ENCODE results near the gene PSMC1. TPM values are rescaled to one million over a fixed set of nuclear protein-coding genes. Genes with fewer than 3 reads are reported as not detected.

The PSMC1 gene
- polyA plus RNA-seq, 1 of the 3 experiments (the other 2 are of a cell fraction), result 102 TPM

GRCh38 chr14:90308561-90308960 is 52.2 kb downstream of the PSMC1 start:
- H4K20me1 ChIP-seq (ENCODE audit: insufficient read depth), result no peaks in the 10 kb centered on the region
- no peak overlapping the region for H3K4me3 ChIP-seq (ENCODE audit: low read depth in 2 of 2, low read length in 1 of 2)
- H3K79me2 ChIP-seq (ENCODE audit: insufficient read depth), result no peaks in the 10 kb centered on the region
- no peak overlapping the region for H3K4me2 ChIP-seq
- H3K27me3 ChIP-seq (ENCODE audit: insufficient read depth), result no peaks in the 10 kb centered on the region
- H3K27ac ChIP-seq (ENCODE audit: low read depth in 2 of 2, low read length in 1 of 2), result no peak overlapping the region
- H3K9me3 ChIP-seq, result no peaks in the 10 kb centered on the region
- DNase-seq, result no peak
- peaks cover 46 to 56% of the 10 kb centered on the region in 2 experiments for H3K36me3 ChIP-seq (replicated peaks in 1 of 2; ENCODE audit: control insufficient read depth in 1 of 2, insufficient read depth in 2 of 2, low read length in 1 of 2)
- POLR2A ChIA-PET, result no interaction called here
- CTCF ChIA-PET, result interaction anchor here (1.9 kb wide), 1 partner anchor 450 kb away, joined by 7 read pairs; no protein-coding TSS in a partner anchor
- no peaks in the 10 kb centered on the region for H3F3A ChIP-seq (replicated peaks; ENCODE audit: insufficient read depth)
- no peaks in the 10 kb centered on the region for H3K4me1 ChIP-seq (ENCODE audit: control insufficient read depth in 1 of 2, insufficient read depth in 2 of 2, low read depth in 1 of 2, low read length in 1 of 2)
- WGBS (ENCODE audit: low lambda C conversion rate), result 98% methylated on average over 7 of the region's 7 CpGs
- TF ChIP-seq SIN3A (IDR thresholded peaks at IDR 0.05; ENCODE audit: borderline replicate concordance, low read depth, low read length) (no peak), SMC3 (IDR thresholded peaks at IDR 0.05; ENCODE audit: low read depth, low read length) (no peak), IRF3 (IDR thresholded peaks at IDR 0.05; ENCODE audit: low read depth, low read length) (no peak), TEAD4 (IDR thresholded peaks at IDR 0.05; ENCODE audit: borderline replicate concordance, insufficient read depth) (no peak), CTCF (IDR thresholded peaks at IDR 0.05) (no peak), RFX5 (IDR thresholded peaks at IDR 0.05; ENCODE audit: low read length) (no peak), CHD2 (IDR thresholded peaks at IDR 0.05; ENCODE audit: low read length, partially characterized antibody) (no peak), USF2 (IDR thresholded peaks at IDR 0.05; ENCODE audit: borderline replicate concordance, low read depth, low read length) (no peak), POLR2AphosphoS5 (IDR thresholded peaks at IDR 0.05; ENCODE audit: low read depth, low read length) (no peak), YY1 (IDR thresholded peaks at IDR 0.05; ENCODE audit: low read depth) (no peak), RAD21 (IDR thresholded peaks at IDR 0.05; ENCODE audit: low read length) (no peak), ZBTB33 (IDR thresholded peaks at IDR 0.05; ENCODE audit: borderline replicate concordance, low read depth) (no peak), MEF2A (IDR thresholded peaks at IDR 0.05; ENCODE audit: borderline replicate concordance, low read depth) (no peak), FOXM1 (IDR thresholded peaks at IDR 0.05; ENCODE audit: low read depth) (no peak), USF1 (IDR thresholded peaks at IDR 0.05; ENCODE audit: borderline replicate concordance, low read depth) (no peak), RCOR1 (IDR thresholded peaks at IDR 0.05; ENCODE audit: low read length) (no peak), TCF12 (IDR thresholded peaks at IDR 0.05) (no peak), EZH2phosphoT487 (IDR thresholded peaks at IDR 0.05; ENCODE audit: borderline replicate concordance, low read depth) (no peak), EP300 (IDR thresholded peaks at IDR 0.05; ENCODE audit: borderline replicate concordance in 1 of 2, low read depth in 1 of 2, low read length in 1 of 2) (no peak), REST (IDR thresholded peaks at IDR 0.05; ENCODE audit: low read depth, low read length) (no peak)
- H3K9me2 ChIP-seq, result no peaks in the 10 kb centered on the region
- no peak overlapping the region for H2AFZ ChIP-seq (ENCODE audit: low read depth)
- H3K9ac ChIP-seq, result no peak overlapping the region
